C1 segment of cervical spinal cord (tissue), 14 donors: ENCODE measurements around the gene NKAIN1.
"Not testable (repeated sequence)": the region's sequence is repeated elsewhere in the genome, so short reads cannot be mapped to it uniquely, and the experiment has no call there.

ENCODE experiments used
- DNase-seq, 14 donors: peaks; one replicate each; lab custom pipeline; 2025; lab: John Stamatoyannopoulos, UW

Gene NKAIN1

DNA sequence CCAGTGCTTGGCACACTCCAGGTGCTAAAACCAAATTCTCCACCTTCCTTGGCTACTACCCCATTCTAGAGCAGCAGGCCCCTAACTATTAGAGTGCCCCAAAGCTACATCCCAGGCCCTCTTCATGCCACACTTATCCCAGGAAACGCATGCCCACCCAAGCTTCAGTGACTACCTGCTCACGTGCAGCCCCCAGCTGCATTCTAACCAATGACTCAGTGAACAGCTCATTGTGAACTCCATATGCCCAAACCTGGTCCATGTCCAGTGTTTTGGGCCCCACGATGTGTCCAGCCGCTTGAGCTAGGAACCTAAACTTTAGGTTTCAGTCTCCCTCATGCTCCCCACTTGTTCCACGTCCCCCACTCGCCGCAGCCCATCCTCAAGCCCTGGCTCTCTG, 41.5 kb downstream of the NKAIN1 start:
- DNase-seq, result peak in 1 of 14 donors; percentile 5

GRCh38 chr1:31196685-31197084, 43.0 kb downstream of the NKAIN1 start:
- DNase-seq, result peak in 1 of 14 donors; percentile 13

GRCh38 chr1:31195267-31195666, 44.4 kb downstream of the NKAIN1 start:
- DNase-seq, result not testable (repeated sequence)

GRCh38 chr1:31193729-31194128, 46.0 kb downstream of the NKAIN1 start:
- no peak for DNase-seq

- DNase-seq, result no peak
Measured at GRCh38 chr1:31191281-31191680, 48.4 kb downstream of the NKAIN1 start.

GRCh38 chr1:31189696-31190674, 49.7 kb downstream of the NKAIN1 start:
- peak in 2 of 14 donors; percentile 25 to 94 for DNase-seq

DNA sequence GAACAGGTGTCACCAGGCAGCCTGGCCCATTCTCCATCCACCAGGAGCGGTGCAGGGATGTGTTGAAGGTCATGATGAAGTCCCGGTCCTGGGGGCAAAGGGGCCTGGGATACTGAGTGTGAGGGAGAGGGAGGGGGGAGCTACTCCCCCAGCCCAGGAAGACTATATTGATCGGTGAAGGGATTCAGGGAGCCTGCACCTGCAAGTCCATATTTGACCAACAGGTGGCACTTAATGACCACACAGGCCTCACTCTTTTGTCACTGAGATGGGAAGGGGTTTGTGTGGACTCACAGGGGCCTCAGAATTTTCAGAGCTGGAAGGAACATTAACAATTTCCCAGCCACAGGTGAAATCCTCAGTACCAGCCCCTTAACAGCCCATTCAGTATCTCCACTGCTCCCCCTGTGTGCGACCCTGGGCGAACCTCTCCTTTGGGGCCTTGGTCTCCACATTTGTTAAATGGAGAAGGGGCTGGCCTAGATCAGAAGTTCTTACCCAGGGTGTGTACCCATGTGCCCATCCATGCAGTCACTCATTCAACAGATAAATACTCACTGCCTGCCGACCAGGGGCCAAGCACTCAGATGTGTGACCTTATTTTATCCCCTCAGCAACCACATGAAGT, 55.6 kb downstream of the NKAIN1 start:
- DNase-seq, result peak in 3 of 14 donors; percentile 14 to 27 (median 25)

GRCh38 chr1:31183126-31183525, 56.6 kb downstream of the NKAIN1 start:
- DNase-seq, result no peak

- DNase-seq, result peak in 3 of 14 donors; percentile 18 to 34 (median 20)
Measured at GRCh38 chr1:31182352-31182751, 57.3 kb downstream of the NKAIN1 start.

DNA sequence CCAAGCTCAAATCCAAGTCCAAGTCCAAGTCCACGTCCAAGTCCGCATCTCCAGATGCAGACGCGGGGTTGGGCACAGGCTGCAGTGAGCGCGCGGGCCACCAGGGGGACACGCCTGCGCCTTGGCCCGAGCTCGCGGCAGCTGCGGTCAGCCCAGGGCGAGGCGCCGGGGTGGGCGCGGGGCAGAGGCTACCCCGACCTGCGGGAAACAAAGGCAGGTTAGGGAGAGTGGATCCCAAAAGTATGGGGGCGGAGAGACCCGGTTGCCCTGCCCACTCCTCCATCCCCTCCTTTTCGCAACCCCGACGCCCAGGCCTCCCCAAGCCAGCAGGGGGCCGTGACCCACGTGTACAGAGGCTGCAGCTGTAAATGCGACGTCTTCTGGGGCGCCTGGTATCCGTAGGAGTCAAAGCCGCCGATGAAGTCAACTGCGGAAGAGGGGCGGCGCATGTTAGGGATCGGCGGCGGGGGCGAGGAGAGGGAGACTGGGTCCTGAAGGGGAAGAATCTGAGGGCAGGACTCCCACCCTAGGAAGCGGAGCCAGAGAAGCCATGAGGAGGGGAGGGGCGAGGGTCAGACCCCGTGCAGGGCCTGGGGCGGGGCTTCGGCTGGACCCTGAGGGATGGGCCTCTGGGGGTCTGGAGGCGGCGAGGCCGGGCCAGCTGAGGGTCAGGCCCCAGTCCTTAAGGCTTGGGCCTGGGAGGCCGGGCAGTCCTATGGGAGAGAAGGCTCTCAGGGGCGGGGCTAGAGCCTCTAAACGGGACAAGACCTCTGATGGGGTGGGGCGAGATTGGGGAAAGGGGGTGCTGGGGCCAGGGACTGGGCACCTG, 58.0 kb downstream of the NKAIN1 start:
- peak in 5 of 14 donors; percentile 7 to 47 (median 27) for DNase-seq

DNA sequence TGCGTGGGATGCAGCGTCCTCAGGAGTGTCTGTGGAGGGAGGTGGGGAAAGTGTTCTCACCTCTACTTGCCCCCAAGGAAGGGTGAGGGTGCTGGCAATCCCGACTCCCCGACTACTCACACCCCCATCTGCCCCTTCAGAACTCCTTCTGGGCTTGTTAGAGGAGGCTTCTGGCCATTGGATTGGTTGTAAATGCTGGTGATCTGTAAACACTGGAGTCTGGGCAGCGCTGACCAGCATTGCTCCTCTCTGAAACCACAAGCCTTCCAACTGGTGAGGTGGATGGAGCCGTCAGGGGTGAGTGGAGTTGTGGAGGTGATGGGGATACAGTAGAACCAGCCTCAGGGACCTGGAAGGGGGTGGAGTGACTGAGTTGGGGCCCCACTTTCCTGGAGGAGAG, 59.3 kb downstream of the NKAIN1 start:
- no peak for DNase-seq

GRCh38 chr1:31176291-31176690, 63.4 kb downstream of the NKAIN1 start:
- not testable (repeated sequence) for DNase-seq

GRCh38 chr1:31170486-31170735, 69.3 kb downstream of the NKAIN1 start:
- no peak for DNase-seq

GRCh38 chr1:31166462-31166861, 73.2 kb downstream of the NKAIN1 start:
- DNase-seq, result no peak

- no peak for DNase-seq
Measured at GRCh38 chr1:31164291-31164690, 75.4 kb downstream of the NKAIN1 start.

- no peak for DNase-seq
Measured at GRCh38 chr1:31163866-31164265, 75.8 kb downstream of the NKAIN1 start.

DNA sequence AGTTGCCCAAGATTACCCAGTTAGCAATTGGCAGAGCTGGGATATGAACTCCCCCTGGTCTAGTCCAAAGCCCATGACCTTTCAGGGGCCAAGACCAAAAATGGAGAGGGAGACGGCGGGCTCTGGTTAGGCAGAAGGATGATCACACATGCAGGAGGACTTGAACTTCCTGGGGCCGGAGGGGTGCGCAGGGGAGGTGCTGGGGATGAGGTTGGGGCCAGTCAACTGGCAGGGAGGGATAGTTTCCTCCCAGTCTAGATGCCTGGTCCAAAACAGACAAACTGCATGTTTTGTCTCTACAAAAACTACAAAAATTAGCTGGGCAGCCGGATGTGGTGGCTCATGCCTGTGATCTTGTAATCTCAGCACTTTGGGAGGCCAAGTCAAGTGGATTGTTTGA, 78.1 kb downstream of the NKAIN1 start:
- no peak for DNase-seq

GRCh38 chr1:31159869-31160611, 79.6 kb downstream of the NKAIN1 start:
- DNase-seq, result no peak

- no peak for DNase-seq
Measured at GRCh38 chr1:31159323-31159722, 80.4 kb downstream of the NKAIN1 start.

GRCh38 chr1:31155216-31155806, 84.4 kb downstream of the NKAIN1 start:
- peak in 9 of 14 donors; percentile 4 to 53 (median 29) for DNase-seq
